Cardiac septum (tissue), 1 donor: ENCODE results near the gene GPR55. TPM values are rescaled to one million over a fixed set of nuclear protein-coding genes. Genes with fewer than 3 reads are reported as not detected.

Source experiments
- DNase-seq: peaks from one replicate; pipeline ENCODE4 v3.0.0-alpha.2; 2020; ENCODE audit warnings: low spot score
- intact Hi-C: fragments of 100-400 bp; cut with DNase I; formaldehyde crosslinking; loops from one replicate; pipeline ENCODE4 v1.14.0; 2022
- total RNA-seq: library from RNA; stranded (reverse); fragmentation: NEBNext Ultra II Directional; extraction: Animal tissue kit (Norgen Biotek cat#: 25700); gene quantifications from one replicate; pipeline ENCODE4 v1.2.1, GENCODE V29; 2021
- donor health status: DM: no; HTN: no; CAD: no.

The GPR55 gene
- total RNA-seq, 1 donor from 2014 or later: not detected

DNA sequence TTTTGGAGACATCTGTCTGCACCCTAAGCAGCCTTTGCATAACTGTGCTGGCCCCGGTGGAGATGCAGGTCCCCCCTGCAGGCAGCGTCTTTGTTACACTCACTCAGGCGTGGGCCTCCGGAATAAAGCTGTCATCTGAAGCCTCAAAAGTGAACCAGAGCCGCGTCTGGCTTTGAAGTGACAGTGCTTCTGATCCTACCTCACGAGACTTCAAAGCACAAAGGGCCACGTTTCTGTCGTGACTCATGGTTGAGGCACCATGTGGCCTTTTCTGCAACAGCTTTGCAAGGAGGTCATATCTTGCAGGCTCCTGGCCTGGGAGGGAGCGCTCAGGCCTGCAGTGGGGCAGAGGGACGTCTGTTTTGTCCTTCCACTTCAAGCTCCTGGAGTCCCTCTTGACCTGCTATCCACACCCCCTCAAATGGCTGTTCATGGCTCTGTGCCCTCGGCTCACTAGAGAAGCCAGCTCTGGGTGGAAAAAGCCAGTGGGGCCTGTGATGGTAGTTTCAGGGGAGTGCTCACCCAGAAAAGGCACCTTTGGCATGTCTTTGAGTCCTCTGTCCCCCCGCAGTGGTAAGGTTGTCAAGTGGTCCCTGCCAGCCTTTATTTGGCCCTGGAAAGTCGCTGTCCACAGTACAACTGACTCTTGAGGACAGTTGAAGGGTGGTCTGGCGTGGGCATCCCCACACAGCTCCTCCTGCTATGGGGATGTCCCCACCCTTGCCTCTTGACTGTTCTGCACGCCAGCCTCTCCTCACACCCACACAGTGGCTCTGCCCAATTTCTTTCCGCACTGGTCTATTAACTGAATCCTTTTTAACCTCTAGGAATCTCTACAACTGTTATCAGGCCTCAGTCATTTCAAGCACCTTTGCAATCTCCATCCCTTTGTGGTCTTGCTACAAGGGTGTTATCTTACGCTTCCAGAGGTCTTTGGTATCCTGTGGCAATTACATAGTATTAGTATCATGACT is 19.3 kb downstream of the GPR55 start:
- intact Hi-C loops: no loop called here
- DNase-seq: peak; percentile 66

DNA sequence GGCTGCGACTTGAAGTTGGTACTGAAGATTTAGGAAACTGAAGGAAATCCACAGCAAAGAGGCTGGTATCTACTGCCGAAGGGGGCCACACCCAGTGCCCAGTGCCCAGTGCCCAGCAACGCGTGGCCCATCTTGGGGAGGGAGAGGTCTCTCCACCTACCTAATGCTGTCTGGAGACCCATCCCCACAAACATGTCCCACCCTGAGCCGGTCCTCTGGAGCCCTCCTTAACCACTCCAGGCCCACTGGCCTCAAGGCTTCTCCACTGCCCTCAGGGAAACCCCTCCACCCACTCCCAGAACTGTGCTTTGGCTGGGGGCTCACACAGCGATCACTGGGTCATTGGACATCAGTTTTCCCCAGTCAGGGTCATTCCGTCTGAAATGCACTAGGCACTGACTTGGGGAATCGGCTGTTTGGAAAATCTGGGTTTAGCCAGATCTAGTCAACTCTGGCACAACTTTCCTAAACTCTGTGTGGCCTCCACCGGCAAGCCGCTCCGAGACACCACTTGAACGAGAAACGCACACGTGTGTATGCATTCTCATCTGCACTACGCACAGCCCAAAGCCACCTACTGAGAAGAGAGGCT is 20.1 kb downstream of the GPR55 start:
- intact Hi-C loops: loop anchor here (5.0 kb wide), 1 partner anchor 82 kb away; no protein-coding TSS in a partner anchor
- DNase-seq: peak; percentile 44

DNA sequence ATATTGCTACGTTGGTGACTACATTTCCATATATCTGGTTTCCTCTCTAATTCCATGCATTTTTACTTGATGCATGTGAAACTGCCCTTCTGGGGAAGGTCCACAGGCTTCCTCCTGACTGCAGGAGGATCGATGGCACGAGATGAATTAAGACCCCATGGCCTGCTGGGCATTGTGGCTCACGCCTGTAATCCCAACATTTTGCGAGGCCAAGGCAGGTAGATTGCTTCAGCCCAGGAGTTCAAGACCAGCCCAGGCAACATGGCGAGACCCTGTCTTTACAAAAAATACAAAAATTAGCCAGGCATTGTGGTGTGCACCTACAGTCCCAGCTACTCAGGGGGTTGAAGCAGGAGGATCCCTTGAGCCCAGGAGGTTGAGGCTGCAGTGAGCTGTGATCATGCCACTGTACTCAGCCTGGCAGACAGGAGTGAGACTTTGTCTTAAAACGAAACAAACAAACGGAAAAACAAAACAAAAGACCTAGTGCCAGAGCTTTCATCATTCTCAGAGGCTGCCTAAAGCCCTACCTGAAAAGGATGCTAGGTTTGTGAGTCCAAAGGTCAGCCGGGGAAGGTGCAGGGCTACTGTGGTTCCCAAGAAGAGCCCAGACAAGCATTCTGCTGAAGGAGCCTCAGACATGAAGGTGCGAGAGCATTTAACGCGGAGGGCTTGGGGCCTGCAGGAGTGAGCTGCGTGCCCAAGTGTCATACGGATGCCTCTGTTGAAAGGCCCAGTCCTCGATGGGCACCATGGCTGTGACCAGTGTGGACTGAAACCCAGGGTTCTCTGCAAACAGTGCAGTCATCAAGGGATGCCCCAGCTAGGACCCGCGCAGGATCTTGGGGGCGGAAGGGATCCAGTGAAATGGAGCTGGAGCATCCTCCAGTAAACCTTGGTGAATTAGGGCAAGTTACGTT is 21.6 kb downstream of the GPR55 start:
- DNase-seq: peak; percentile 31
- intact Hi-C loops: loop anchor here (5.0 kb wide), 1 partner anchor 84 kb away; no protein-coding TSS in a partner anchor

DNA sequence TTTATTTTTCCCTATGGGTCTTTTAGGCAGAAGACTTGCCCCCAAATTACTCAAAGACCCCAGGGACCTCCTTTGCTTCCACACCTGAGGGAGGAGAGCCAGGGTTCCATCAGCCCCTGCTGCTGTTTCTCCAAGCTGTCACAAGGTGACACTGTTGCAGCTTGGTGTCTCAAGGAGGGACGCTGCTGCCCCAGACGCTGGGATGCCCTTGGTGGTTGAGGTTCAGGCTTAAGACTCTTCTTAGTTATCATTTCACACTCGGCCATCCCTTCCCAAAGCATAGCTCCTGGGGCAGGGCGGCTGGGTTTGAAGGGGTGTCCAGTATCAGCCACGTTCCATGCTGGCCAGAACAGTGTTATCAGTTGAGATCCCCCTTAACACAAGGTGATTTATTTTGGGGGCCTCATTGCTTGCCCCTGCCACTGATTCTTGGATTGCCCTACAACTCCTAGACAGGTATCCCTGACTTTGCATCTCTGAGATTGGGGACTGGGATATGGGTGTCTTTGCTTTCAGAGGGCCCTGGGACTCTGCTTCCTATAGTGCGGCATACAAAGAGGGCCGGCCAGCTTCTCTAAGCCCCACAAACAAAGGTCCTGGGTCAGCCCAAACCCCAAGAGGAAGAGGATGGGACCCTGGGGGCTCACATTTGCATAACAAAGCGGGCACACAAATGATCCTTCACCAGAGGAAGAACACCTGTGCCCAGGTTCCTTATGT is 22.7 kb downstream of the GPR55 start:
- peak; percentile 51 for DNase-seq
- intact Hi-C loops: loop anchor here (5.0 kb wide), 1 partner anchor 85 kb away; no protein-coding TSS in a partner anchor

DNA sequence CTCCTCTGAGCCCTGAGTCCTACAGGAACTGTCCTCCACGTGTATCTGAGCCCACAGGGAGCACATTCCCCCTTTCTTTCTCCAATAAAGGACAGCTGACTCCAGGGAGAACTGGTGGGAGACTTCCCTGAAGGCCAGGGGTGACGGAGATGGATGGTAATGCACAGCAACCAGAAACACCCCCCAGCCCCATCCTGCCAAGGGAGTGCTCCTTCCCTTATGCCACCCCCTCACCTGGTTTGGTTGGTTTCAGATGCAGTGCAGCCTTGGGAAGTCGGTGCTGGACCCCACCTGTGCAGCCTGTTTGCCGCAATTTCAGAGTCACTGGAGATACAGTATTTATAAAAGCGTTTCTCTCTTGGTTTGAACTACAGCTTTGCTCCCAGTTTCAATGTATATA is 24.0 kb downstream of the GPR55 start:
- intact Hi-C loops: loop anchor here (5.0 kb wide), 1 partner anchor 86 kb away; no protein-coding TSS in a partner anchor
- DNase-seq: peak; percentile 63

DNA sequence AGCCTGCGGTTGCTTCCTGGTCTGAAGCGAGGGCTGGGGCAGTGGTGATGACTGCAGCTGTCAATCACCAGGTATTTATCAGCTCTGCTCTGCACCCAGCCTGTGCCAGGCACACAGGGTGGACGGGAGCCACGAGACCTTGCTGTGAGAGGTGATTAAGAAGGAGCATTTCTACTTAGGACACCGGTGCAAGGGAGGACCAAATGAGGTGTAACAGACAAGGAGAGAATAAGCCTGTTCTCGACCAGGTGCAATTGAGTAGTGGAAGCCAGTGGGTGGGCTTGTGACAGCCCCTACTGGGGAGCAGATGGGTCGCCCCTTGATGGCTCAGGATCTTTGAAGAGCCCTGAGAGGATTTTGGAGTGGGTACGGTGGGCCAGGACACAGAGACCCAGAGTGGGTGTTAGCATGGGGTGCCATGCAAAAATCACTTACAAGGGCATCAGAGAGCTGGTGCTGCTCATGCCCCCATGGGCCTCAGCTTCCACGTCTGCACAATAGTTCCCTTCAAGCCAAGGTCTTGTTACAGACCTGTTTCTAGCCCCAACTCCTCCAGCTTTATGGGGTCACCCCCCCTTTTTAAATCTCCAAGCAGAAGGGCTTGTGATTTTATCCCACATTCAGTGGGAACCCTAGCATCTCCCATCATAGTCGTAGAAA is 24.6 kb downstream of the GPR55 start:
- intact Hi-C loops: loop anchor here (5.0 kb wide), 1 partner anchor 87 kb away; no protein-coding TSS in a partner anchor
- peak; percentile 49 for DNase-seq

DNA sequence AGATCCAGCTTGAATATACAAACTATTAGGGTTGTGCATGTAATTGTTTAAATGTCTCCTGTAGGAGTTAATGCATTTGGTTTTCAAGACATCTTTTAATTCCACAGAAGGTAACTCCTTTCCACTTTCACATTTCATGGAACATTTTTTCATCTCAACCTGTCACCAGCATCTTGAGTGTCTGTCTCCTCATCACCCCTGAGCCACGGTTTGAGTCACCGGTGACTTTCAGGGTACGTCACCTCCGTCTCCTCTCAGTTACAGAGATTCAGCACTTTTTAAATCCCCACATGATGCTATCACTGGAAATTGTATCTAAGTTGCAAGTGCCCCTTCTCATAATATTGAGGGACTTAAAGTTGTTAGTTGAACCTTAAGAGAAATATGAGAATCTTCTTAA is 25.3 kb downstream of the GPR55 start:
- intact Hi-C loops: loop anchor here (5.0 kb wide), 1 partner anchor 88 kb away; no protein-coding TSS in a partner anchor
- DNase-seq: no peak

DNA sequence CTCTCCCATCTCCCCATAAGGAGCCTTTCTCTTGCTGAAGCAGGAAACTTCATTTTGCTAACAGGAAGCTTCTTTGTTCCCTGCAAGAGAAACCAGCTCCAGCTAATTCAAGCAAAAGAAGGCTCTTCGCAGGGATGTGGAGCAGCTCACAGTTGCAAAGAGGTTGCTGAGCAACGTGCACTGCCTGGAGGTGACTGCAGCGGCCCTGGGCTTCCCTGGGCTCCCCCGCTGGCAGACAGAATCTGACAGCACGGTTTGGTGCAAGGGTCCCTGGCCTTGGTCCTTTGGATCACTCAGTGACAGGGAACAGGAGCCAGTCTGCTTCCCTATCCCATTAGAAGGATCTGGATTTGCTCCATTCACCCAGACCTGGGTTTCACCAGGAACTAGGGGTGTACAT is 25.8 kb downstream of the GPR55 start:
- intact Hi-C loops: no loop called here
- peak; percentile 71 for DNase-seq

DNA sequence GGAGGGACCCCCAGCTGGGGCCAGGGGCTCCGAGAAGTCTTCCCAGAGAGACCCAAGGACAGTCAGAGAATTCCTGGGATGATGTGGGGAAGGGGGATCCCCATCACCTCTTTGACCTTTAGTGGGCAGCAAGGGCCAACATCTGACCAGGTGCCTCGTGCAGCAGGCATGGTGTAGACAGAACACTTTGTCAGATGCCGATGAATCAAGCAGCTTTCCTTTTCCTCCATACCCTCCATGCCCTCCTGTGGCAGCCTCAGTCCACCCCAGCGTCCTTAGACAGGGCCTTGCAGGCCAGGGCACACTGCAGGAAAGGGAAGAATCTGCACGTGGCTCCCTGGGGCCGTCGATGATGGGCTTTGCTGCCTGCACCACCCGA is 26.3 kb downstream of the GPR55 start:
- intact Hi-C loops: no loop called here
- peak; percentile 51 for DNase-seq

DNA sequence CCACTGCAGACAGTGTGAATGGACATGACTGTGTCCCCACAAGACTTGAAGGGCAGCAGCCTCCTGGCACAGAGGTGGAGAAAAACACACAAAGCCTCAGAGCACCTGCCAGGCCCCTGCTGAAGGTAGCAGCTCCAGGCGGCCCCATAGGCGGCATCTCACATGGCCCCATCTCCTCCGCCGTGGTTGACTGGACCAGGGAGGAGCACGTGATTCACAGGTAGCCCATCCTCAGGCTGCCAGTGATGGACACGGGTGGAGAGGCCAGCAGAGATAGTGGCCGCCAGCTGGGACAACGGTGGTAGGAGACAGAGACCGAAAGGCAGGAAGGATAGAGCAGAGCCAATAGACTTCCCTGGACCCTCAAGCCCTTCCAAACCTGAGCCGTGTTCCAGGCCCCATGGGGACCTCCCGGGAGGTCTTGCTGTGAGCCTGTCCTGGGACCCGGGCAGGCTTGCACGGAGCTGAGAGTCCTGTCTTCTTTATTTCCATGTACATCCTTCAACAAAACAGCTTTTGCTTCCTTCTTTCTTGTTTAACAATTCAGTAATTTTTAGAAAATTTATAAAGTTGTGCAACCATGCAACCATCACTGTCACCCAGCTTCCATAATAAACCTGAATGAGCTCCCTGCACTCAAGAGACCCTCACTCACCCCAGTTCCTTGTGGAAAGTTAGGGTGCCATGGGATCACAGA is 26.9 kb downstream of the GPR55 start:
- DNase-seq: peak; percentile 72
- intact Hi-C loops: no loop called here

DNA sequence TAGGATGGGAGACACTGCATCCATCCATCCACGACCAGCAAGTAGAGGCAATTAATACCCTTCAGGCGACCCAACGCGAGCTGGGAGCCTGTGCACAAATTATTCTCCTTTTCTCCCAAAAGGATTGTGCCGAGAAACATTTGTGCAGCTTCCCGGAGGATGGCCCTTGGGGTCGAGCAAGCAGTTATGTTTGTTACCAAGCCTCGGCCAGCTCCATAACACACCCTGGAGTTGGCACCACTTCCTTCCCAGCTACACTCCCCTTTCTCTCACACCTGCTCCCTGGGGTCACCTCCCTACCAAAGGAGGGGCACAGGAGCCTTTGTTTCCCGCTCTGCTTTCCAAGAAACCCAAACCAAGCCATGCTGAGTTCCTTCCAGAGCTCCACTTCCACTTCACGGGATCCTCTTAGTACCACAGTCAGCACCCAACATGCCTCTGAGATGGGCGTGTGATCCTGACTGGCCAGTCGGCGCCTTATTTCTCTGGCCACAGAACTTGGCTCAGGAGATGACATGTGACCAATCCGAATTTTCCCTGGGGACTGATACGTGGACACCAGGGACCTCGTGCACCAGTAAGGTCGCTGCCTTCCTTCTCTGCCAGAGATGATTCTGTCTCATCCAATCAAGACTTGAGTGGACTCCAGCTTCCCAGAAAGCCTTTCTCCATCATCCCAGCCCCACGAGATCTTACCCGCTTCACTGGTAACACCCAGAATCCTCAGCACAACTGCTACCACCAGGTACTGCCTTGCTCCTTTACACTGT is 28.5 kb downstream of the GPR55 start:
- intact Hi-C loops: no loop called here
- peak; percentile 69 for DNase-seq

DNA sequence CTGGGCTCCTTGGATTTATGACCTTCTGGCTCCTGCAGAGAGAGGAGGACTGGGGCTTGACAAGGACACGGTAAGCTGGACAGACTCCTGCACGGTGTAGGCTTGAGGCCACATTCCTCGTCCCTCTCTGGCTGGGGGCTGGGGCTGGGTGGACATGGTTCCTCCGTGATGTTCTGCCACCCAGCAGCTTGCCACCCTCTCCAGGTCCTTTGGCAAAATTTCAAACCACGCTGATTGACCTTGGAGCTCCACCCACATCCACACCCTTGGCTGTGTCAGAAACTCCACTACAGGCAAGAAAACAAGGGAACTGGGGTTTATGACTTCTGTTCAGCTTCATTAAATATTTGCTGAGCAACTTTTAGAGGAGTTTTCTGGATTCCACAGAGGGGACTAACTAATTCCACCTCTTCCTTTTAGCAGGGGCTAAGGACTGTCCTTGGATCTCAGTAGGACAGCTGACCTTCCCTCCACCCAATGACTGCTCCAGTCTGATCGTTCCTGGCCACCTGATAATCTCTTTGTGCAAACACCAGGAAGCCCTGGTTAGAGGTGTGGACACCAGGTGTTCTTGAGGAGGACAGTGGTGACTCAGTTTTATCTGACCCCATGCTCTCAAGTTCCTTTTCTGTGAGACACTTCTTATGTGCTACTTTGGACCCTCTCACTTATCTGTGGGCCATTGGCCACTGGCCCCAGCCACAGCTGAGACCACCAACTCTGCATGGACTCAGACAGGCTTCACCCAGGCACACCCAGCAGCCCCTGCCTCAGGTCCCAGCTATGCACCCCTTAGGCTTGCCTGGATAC is 29.3 kb downstream of the GPR55 start:
- DNase-seq: peak; percentile 56

DNA sequence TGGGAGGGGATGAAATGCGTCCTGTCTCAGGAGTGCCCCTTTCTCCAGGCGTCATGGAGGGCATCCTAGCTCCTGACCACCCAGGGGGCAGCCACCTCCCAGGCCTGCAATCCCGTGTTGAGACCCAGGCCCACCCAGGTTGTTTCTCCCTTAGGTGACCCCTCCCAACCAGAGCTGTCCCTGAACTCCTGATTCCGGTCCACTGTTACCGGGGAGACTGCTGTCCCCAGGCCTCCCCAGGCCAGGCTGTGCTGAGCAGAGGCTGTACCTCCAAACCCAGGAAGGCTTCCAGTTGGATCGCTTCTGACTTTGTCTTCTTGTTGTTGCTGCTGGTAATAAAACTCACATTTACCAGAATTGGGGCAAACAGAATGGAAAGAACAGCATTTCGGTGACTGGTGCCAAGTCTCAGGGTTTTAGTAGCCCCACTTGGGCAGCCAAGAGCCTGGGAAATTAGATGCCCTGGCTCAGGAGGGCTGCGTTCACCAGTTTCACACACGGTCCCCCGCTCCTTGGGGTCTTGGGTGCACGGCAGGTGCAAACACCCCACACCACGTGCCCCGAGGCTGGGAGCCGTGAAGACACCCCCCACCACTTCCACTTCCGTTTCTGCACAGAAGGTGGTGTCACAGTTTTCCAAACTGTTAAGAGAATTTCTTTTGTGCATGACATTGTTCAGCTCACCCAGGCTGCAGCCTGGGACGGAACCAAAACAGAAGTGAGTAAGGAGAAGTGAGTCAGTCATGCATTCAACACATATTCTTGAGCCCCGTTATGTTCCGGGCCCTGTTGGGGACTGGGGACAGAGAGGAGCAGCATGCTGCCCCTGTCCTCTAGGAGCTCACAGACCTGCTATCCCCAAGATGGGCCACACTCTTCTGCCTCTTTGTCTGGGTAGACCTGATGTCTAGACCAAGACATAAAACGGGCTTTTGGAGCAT is 30.9 kb downstream of the GPR55 start:
- DNase-seq: peak; percentile 62

More for the DNA sequence above, 29.3 kb downstream of the GPR55 start:
- intact Hi-C loops: no loop called here

DNA sequence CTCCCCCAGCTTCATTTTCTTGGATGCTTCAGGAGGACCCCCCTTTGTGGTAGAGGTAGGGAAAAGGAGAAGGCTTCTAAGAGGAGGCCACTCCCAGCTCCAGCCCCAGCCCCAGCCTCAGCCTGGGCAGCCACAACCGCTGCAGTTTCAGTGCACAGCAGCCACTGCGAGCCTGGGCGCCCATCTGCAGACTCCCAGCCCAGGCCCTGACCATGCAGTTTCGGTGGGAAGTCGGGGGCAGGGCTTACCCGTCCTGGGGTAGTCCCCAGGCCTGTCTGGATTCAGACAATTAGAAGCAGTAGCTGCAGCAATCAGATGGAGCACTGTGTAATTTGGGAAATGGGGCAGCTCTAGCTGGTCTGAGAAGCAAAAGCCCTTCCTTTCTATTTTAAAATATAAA is 31.7 kb downstream of the GPR55 start:
- DNase-seq: peak; percentile 60
- intact Hi-C loops: no loop called here

More for the DNA sequence above, 30.9 kb downstream of the GPR55 start:
- intact Hi-C loops: no loop called here

DNA sequence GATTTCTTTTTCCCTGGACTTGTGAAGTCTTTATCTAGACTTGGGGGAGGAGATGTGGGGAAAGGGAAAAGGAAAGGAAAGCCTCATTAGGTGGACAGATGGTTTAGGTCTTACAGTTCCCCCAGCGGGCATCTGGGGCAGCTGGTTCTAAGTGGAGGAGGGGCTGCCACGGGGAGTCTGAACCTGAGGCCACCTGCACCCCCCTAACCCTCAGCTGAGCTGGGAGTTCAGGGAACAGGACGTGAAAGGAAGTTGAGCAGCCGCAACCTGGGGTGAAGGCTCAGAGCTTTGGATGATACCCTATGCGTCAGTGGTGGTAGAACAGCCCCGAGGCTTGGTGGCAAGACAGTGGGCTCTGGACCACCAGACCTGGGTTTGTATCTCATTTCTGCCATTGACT is 33.5 kb downstream of the GPR55 start:
- DNase-seq: no peak
- intact Hi-C loops: no loop called here
